Mammary epithelial cell (primary cell): ENCODE data around the gene LIPJ.

ENCODE experiments used
- EZH2 ChIP-seq: IDR thresholded peaks from 2 replicates; pipeline ENCODE4 v1.6.1; 2012; ENCODE audit warnings: low read length, inconsistent platforms, borderline replicate concordance
- TF ChIP-seq, protein P1 (sequence below), 2 donors: IDR thresholded peaks in 1 of 2; conservative IDR thresholded peaks in 1 of 2; 2 replicates each; pipeline ENCODE4 v1.5.1; 2011 to 2012; ENCODE audit warnings: inconsistent platforms in 2 of 2, low read length in 2 of 2, mild to moderate bottlenecking in 2 of 2, control low read depth in 1 of 2, low read depth in 1 of 2; ENCODE audit not compliant: insufficient read depth in 1 of 2; ENCODE audit errors: extremely low read depth in 1 of 2

- TF ChIP-seq, protein P1, sequence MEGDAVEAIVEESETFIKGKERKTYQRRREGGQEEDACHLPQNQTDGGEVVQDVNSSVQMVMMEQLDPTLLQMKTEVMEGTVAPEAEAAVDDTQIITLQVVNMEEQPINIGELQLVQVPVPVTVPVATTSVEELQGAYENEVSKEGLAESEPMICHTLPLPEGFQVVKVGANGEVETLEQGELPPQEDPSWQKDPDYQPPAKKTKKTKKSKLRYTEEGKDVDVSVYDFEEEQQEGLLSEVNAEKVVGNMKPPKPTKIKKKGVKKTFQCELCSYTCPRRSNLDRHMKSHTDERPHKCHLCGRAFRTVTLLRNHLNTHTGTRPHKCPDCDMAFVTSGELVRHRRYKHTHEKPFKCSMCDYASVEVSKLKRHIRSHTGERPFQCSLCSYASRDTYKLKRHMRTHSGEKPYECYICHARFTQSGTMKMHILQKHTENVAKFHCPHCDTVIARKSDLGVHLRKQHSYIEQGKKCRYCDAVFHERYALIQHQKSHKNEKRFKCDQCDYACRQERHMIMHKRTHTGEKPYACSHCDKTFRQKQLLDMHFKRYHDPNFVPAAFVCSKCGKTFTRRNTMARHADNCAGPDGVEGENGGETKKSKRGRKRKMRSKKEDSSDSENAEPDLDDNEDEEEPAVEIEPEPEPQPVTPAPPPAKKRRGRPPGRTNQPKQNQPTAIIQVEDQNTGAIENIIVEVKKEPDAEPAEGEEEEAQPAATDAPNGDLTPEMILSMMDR (conservative IDR thresholded peaks at IDR 0.05 in 1 of 2, IDR thresholded peaks at IDR 0.05 in 1 of 2; ENCODE audit: extremely low read depth in 1 of 2, insufficient read depth in 1 of 2, low read depth in 1 of 2, low read length in 2 of 2): no peak
- no peak for TF ChIP-seq EZH2
Measured at GRCh38 chr10:88546497-88546896, 40.1 kb upstream of the LIPJ start.
